IMR-90 (cell line): Measurements from ENCODE around the gene KLHL29. TPM values are rescaled to one million over a fixed set of nuclear protein-coding genes. Genes with fewer than 3 reads are reported as not detected.
A peak's percentile ranks its signal among the peaks of the same experiment; 100 is the strongest.

ENCODE experiments used
- ATAC-seq: fragments of 200-7000 bp; cut with Tn5 transposase; 2 replicates; pipeline ENCODE4 v1.9.1; 2020; ENCODE audit warnings: low read depth, mild to moderate bottlenecking, moderate library complexity
- BruUV-seq: library from RNA; stranded (reverse); fragments of 400-500 nt; replicated peaks from 2 replicates; lab custom pipeline; 2021; lab: Mats Ljungman, UMichigan
- CTCF ChIA-PET: fragments of 300-600 bp; formaldehyde crosslinking; extraction: SDS; loops from one replicate; lab custom pipeline; 2021; ENCODE audit warnings: antibody characterized with exemption; lab: Yijun Ruan, JAX
- POLR2A ChIA-PET: fragments of 300-600 bp; sonication (Branson Sonifier 250); formaldehyde crosslinking; loops from one replicate; lab custom pipeline; 2022; ENCODE audit warnings: antibody characterized with exemption; ENCODE audit not compliant: unreplicated experiment; lab: Charles Lee
- DNase-seq: peaks from one replicate; pipeline ENCODE4 v3.0.0; 2013
- H2AFZ ChIP-seq: replicated peaks from 2 replicates; pipeline ENCODE3; 2013; ENCODE audit warnings: low read length, mild to moderate bottlenecking; ENCODE audit not compliant: poor library complexity
- H2AK5ac ChIP-seq: 2 replicates; pipeline ENCODE4 v1.6.1; 2013; ENCODE audit warnings: low read depth, low read length, inconsistent platforms
- H2AK9ac ChIP-seq: replicated peaks from 2 replicates; pipeline ENCODE3; 2013; ENCODE audit warnings: mild to moderate bottlenecking, low read depth, low read length, moderate library complexity; ENCODE audit not compliant: poor library complexity
- H2BK120ac ChIP-seq: 2 replicates; pipeline ENCODE4 v1.6.1; 2013; ENCODE audit warnings: low read depth, low read length, inconsistent platforms
- H2BK15ac ChIP-seq: 3 replicates; pipeline ENCODE4 v1.6.1; 2013; ENCODE audit warnings: low read depth, low read length, inconsistent platforms
- H2BK20ac ChIP-seq: 2 replicates; pipeline ENCODE4 v1.6.1; 2013; ENCODE audit warnings: low read depth, mild to moderate bottlenecking, inconsistent platforms, low read length, moderate library complexity
- H2BK5ac ChIP-seq: 2 replicates; pipeline ENCODE4 v1.6.1; 2013; ENCODE audit warnings: mild to moderate bottlenecking, low read depth, low read length, inconsistent platforms; ENCODE audit not compliant: poor library complexity, severe bottlenecking
- H3K14ac ChIP-seq: replicated peaks from 2 replicates; pipeline ENCODE4 v1.6.1; 2013; ENCODE audit warnings: low read depth, low read length, inconsistent platforms
- H3K18ac ChIP-seq: 2 replicates; pipeline ENCODE4 v1.6.1; 2013; ENCODE audit warnings: low read depth, low read length, control low read depth
- H3K23ac ChIP-seq: 2 replicates; pipeline ENCODE4 v1.6.1; 2013; ENCODE audit warnings: low read depth, low read length, inconsistent platforms
- H3K27ac ChIP-seq: 2 replicates; pipeline ENCODE4 v1.5.1; 2013; ENCODE audit warnings: mild to moderate bottlenecking, control low read depth, low read length; ENCODE audit not compliant: insufficient read depth
- H3K27me3 ChIP-seq: 2 replicates; pipeline ENCODE4 v1.6.1; 2013; ENCODE audit warnings: low read length; ENCODE audit not compliant: control insufficient read depth, insufficient read depth
- H3K36me3 ChIP-seq: 2 replicates; pipeline ENCODE4 v1.6.1; 2013; ENCODE audit warnings: low read length, mixed read lengths; ENCODE audit not compliant: control insufficient read depth, insufficient read depth
- H3K4ac ChIP-seq: 2 replicates; pipeline ENCODE4 v1.6.1; 2013; ENCODE audit warnings: low read depth, low read length, inconsistent platforms
- H3K4me1 ChIP-seq: 2 replicates; pipeline ENCODE4 v1.6.1; 2013; ENCODE audit warnings: low read length, mixed read lengths; ENCODE audit not compliant: control insufficient read depth, insufficient read depth
- H3K4me2 ChIP-seq: 2 replicates; pipeline ENCODE4 v1.6.1; 2013; ENCODE audit warnings: low read depth, mild to moderate bottlenecking, control low read depth, low read length, moderate library complexity
- H3K4me3 ChIP-seq: 2 replicates; pipeline ENCODE4 v1.5.1; 2013; ENCODE audit warnings: low read depth, mild to moderate bottlenecking, control low read depth, low read length, moderate library complexity; ENCODE audit not compliant: insufficient read depth
- H3K56ac ChIP-seq: 2 replicates; pipeline ENCODE4 v1.6.1; 2013; ENCODE audit warnings: low read length, inconsistent platforms; ENCODE audit not compliant: insufficient read depth; ENCODE audit errors: extremely low read depth
- H3K79me1 ChIP-seq, 2 experiments: 2 replicates each; pipeline ENCODE4 v1.6.1; 2013; ENCODE audit warnings: low read length in 2 of 2, inconsistent platforms in 1 of 2, low read depth in 1 of 2
- H3K9ac ChIP-seq: 2 replicates; pipeline ENCODE4 v1.6.1; 2013; ENCODE audit warnings: low read depth, low read length, control low read depth
- H3K9me1 ChIP-seq: 2 replicates; pipeline ENCODE4 v1.6.1; 2013; ENCODE audit warnings: low read length, inconsistent platforms; ENCODE audit not compliant: insufficient read depth
- H3K9me3 ChIP-seq: 2 replicates; pipeline ENCODE4 v1.6.1; 2013; ENCODE audit warnings: low read length; ENCODE audit not compliant: control insufficient read depth, insufficient read depth
- H4K20me1 ChIP-seq: 2 replicates; pipeline ENCODE4 v1.6.1; 2013; ENCODE audit warnings: low read length, inconsistent platforms; ENCODE audit not compliant: insufficient read depth
- H4K5ac ChIP-seq: 2 replicates; pipeline ENCODE4 v1.6.1; 2013; ENCODE audit warnings: mild to moderate bottlenecking, low read depth, low read length, control low read depth
- H4K8ac ChIP-seq, 2 experiments: 2 replicates each; pipeline ENCODE4 v1.6.1; 2013; ENCODE audit warnings: low read depth in 2 of 2, low read length in 2 of 2, control low read depth in 1 of 2, inconsistent platforms in 1 of 2
- H4K91ac ChIP-seq: 2 replicates; pipeline ENCODE4 v1.6.1; 2013; ENCODE audit warnings: low read depth, low read length, inconsistent platforms; ENCODE audit not compliant: insufficient read depth
- CTCF ChIP-seq: conservative IDR thresholded peaks from 2 replicates; pipeline ENCODE4 v1.5.1; 2012; ENCODE audit warnings: mild to moderate bottlenecking, low read depth, low read length, improper control_type of control experiment
- MAZ ChIP-seq: IDR thresholded peaks from 2 replicates; pipeline ENCODE4 v1.6.1; 2012; ENCODE audit warnings: low read depth, mild to moderate bottlenecking, low read length, improper control_type of control experiment, moderate library complexity, borderline replicate concordance
- POLR2A ChIP-seq: IDR thresholded peaks from 2 replicates; pipeline ENCODE4 v1.6.1; 2012; ENCODE audit warnings: mild to moderate bottlenecking, low read depth, low read length
- WGBS, 2 experiments: methylation state at CpG; one replicate each; pipeline versions ENCODE4 v1.1.5 to v1.1.7; 2013; ENCODE audit warnings: missing lambda C conversion rate in 2 of 2; ENCODE audit not compliant: insufficient read length in 1 of 2; ENCODE audit errors: extremely low coverage in 2 of 2; 5-methylcytosine and 5-hydroxymethylcytosine counted together
- dilution Hi-C: fragments of 300-500 bp; cut with HindIII; formaldehyde crosslinking; loops from one replicate; pipeline ENCODE4 v1.14.3; 2018; ENCODE audit warnings: low sequenced_read_pairs; ENCODE audit not compliant: unreplicated experiment
- in situ Hi-C: fragments of 300-500 bp; cut with MboI; formaldehyde crosslinking; loops from 3 replicates; pipeline ENCODE4 v1.14.3; 2019; ENCODE audit warnings: low sequenced_read_pairs, inconsistent platforms, mixed read lengths
- intact Hi-C: fragments of 100-400 bp; cut with micrococcal nuclease; formaldehyde crosslinking; loops from 2 replicates; pipeline ENCODE4 v1.10.0; 2022
- polyA plus RNA-seq, 3 experiments: library from polyadenylated mRNA; depleted of rRNA; stranded (reverse); fragments of >200 nt; gene quantifications; 2 replicates each; pipeline ENCODE4 v1.2.3, GENCODE V29; 2012; ENCODE audit warnings: low replicate concordance in 1 of 3
- total RNA-seq: library from RNA; depleted of rRNA; stranded (reverse); fragments of >200 nt; gene quantifications from 2 replicates; pipeline ENCODE4 v1.2.3, GENCODE V29; 2012

KLHL29 gene
- total and polyA plus RNA-seq, 2 of the 4 experiments (the other 2 are of a cell fraction): 2.0 to 8.0 TPM

DNA sequence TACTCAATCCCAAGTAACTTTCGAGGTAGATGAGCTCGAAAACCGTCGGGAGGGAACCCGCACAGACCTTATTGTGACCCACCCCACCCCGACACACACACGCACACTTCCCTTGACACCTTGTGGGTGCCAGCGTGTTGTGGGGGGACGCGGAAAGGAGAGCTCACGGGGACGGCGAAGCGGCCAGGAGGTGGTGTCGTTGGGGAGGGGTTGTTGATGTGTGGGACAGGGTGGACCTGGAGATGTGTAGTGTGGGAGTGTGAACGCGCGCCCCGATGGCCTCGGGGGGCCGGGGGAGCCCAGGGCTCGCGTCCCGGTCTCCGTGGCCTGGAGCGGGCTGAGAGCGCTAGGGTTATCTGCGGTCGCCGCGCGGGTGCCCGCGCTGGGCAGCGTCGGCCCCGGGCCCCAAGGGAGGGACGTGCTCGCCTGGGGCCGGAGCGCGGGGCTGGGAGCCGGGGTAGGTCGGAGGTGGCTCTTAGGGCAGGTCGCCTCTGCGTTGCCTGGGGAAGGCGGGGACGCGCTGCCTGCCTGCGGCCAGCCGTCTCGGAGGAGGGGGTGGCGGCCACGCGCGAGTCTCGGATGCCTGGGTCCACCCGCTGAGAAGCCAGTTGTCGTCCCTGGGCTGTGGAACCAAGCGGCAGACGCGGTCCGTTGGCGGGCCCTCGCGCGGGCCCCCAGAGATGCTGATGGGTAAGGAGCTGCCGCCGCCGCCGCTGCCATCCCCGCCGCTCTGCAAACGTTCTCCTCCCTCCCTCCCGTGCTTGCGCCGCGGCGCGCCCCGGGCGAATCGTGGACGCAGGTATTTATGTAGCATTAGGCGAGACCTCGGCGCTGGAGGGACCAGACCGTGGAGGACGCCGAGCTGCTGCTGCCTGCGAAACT lies 1.6 kb downstream of the KLHL29 start:
- Histone ChIP-seq H2BK120ac (0 out of 2 replicates have a peak overlapping the region, but pooled peaks have one; percentile 36), H2AK5ac (peak overlapping the region; percentile 75; the same call in 1 of the 2 replicates), H3K9me3 (no peaks in the 10 kb centered on the region), H4K8ac (peak overlapping the region in 1 of 2 experiments; percentile 61; a peak in 1 of 4 replicates), H3K36me3 (no peaks in the 10 kb centered on the region), H3K27ac (peak overlapping the region; percentile 48), H3K9ac (peak overlapping the region; percentile 87), H3K4me1 (no peaks in the 10 kb centered on the region), H4K91ac (no peak overlapping the region), H4K20me1 (peaks cover 15% of the 10 kb centered on the region; the same call in 1 of the 2 replicates), H4K5ac (no peak overlapping the region; the same call in 1 of the 2 replicates), H3K9me1 (no peaks in the 10 kb centered on the region), H3K27me3 (no peaks in the 10 kb centered on the region), H3K18ac (peak overlapping the region; percentile 48), H2BK5ac (peak overlapping the region; percentile 42), H3K4me3 (peak overlapping the region; percentile 88), H3K23ac (peak overlapping the region; percentile 90), H3K4me2 (peak overlapping the region; percentile 98), H3K14ac (0 out of 2 replicates have a peak overlapping the region, but pooled peaks have one; percentile 21), H2BK20ac (no peak overlapping the region), H3K79me1 (peaks cover 17 to 24% of the 10 kb centered on the region in 2 experiments), H3K56ac (no peak overlapping the region), H2AK9ac (peak overlapping the region; percentile 90), H3K4ac (peak overlapping the region; percentile 72), H2AFZ (peak overlapping the region; percentile 91), H2BK15ac (peak overlapping the region; percentile 4; the same call in 1 of the 3 replicates)
- WGBS, 2 experiments: 4% methylated on average over 21 of the region's 91 CpGs; no CpG with 5 or more reads in 1 of the 2 experiments
- BruUV-seq: no TSS peak
- intact Hi-C loops (loop anchor here (2.0 to 5.0 kb wide), 4 partner anchors 18 to 376 kb away; no protein-coding TSS in a partner anchor), in situ Hi-C loops (loop anchor here (25.0 kb wide), 1 partner anchor 376 kb away; no protein-coding TSS in a partner anchor), dilution Hi-C loops (no loop called here)
- CTCF ChIA-PET: no interaction called here
- DNase-seq (no peak), ATAC-seq (peak; percentile 3)
- no peak for TF ChIP-seq POLR2A
- TF ChIP-seq MAZ: peak; percentile 35; the same call in 1 of the 2 replicates
- TF ChIP-seq CTCF: 0 out of 2 replicates have a peak, but pooled peaks have one; percentile 11
- POLR2A ChIA-PET: no interaction called here
